ENCODE results near the gene PTPRN2. TPM values are rescaled to one million over a fixed set of nuclear protein-coding genes. Genes with fewer than 3 reads are reported as not detected.

The PTPRN2 gene
- total and polyA plus RNA-seq, 2 donors (not counting 3 experiments of a cell fraction or from before 2014, with no cell fraction given): 0.62 to 0.88 TPM

GRCh38 chr7:157865351-157866165 lies 722.1 kb downstream of the PTPRN2 start:
- Histone ChIP-seq H3K36me3 (ENCODE audit: control insufficient read depth in 2 of 2, extremely low read depth in 1 of 2, insufficient read depth in 2 of 2, low read length in 2 of 2) (no peaks in the 10 kb centered on the region), H3K79me2 (ENCODE audit: control insufficient read depth, insufficient read depth, low read length) (no peaks in the 10 kb centered on the region), H3K9ac (replicated peaks; ENCODE audit: extremely low read depth, insufficient read depth, low read length) (no peak overlapping the region), H2AFZ (ENCODE audit: low read depth, low read length) (no peak overlapping the region), H3K4me3 (replicated peaks in 1 of 3; ENCODE audit: insufficient read depth in 1 of 3, low read depth in 1 of 3, low read length in 3 of 3) (no peak overlapping the region), H3K27ac (ENCODE audit: insufficient read depth, low read depth, low read length) (no peak overlapping the region), H3K4me2 (ENCODE audit: insufficient read depth, low read length) (no peak overlapping the region), H4K20me1 (replicated peaks; ENCODE audit: control insufficient read depth, extremely low read depth, insufficient read depth, low read length) (no peaks in the 10 kb centered on the region), H3K9me3 (replicated peaks; ENCODE audit: control insufficient read depth, insufficient read depth, low read length) (no peaks in the 10 kb centered on the region), H3K27me3 (ENCODE audit: control insufficient read depth in 2 of 2, insufficient read depth in 2 of 2, low read length in 2 of 2) (no peaks in the 10 kb centered on the region), H3K9me1 (replicated peaks; ENCODE audit: control insufficient read depth, extremely low read depth, insufficient read depth, low read length) (no peaks in the 10 kb centered on the region), H3K4me1 (ENCODE audit: control insufficient read depth, extremely low read depth, insufficient read depth, low read length) (no peaks in the 10 kb centered on the region)
- FAIRE-seq (no peak), DNase-seq (ENCODE audit: low read depth, low spot score) (no peak)
- intact Hi-C loops (cut with micrococcal nuclease): no loop called here
- ChIA-PET CTCF (no interaction called here), POLR2A (no interaction called here)
- dilution Hi-C loops (cut with MboI; ENCODE audit: extremely low pct_ligation_motif_present, low sequenced_read_pairs): no loop called here
- TF ChIP-seq FOS (IDR thresholded peaks at IDR 0.05; ENCODE audit: borderline replicate concordance, insufficient read depth, low read length) (no peak), GATA2 (IDR thresholded peaks at IDR 0.05; ENCODE audit: insufficient read depth, insufficient read length, low read depth, low read length) (no peak), JUN (IDR thresholded peaks at IDR 0.05; ENCODE audit: borderline replicate concordance, insufficient read depth, insufficient read length, low read depth) (no peak), EZH2 (IDR thresholded peaks at IDR 0.05; ENCODE audit: borderline replicate concordance, low read depth, low read length, severe bottlenecking) (no peak), MAX (IDR thresholded peaks at IDR 0.05; ENCODE audit: insufficient read depth, insufficient read length) (no peak), CTCF (IDR thresholded peaks at IDR 0.05; ENCODE audit: extremely low read depth in 1 of 2, insufficient read depth in 1 of 2, low read depth in 1 of 2, low read length in 2 of 2) (no peak), POLR2A (IDR thresholded peaks at IDR 0.05; ENCODE audit: low read depth, low read length) (no peak), POLR2AphosphoS5 (IDR thresholded peaks at IDR 0.05; ENCODE audit: insufficient read depth, low read depth, low read length) (no peak), MYC (IDR thresholded peaks at IDR 0.05; ENCODE audit: low read depth, low read length) (no peak)
- no TSS peak for BruUV-seq (replicated peaks)

Measured in endothelial cell of umbilical vein (primary cell).